RWPE1 (cell line): ENCODE data around the gene UBE2L6.
"Not testable (repeated sequence)": the region's sequence is repeated elsewhere in the genome, so short reads cannot be mapped to it uniquely, and the experiment has no call there.

ENCODE experiments used
- CTCF ChIA-PET: fragments of 350-600 bp; sonication (Branson Sonifier 250); formaldehyde crosslinking; extraction: SDS; loops from one replicate; lab custom pipeline; 2021; lab: Yijun Ruan, JAX
- POLR2A ChIA-PET: fragments of 400-600 bp; formaldehyde crosslinking; extraction: SDS; loops from one replicate; lab custom pipeline; 2020; ENCODE audit warnings: antibody characterized with exemption; ENCODE audit not compliant: low non-redundant PET; lab: Yijun Ruan, JAX
- DNase-seq: peaks from one replicate; pipeline ENCODE4 v3.0.0; 2012; ENCODE audit warnings: low spot score
- H3K27ac ChIP-seq: fragments of 450-650 bp; 2 replicates; pipeline ENCODE4 v1.5.1; 2017
- TF ChIP-seq, protein P1 (sequence below): fragments of 450-650 bp; conservative IDR thresholded peaks from 2 replicates; pipeline ENCODE4 v1.5.1; 2017; ENCODE audit warnings: low read depth, mild to moderate bottlenecking

The UBE2L6 gene

DNA sequence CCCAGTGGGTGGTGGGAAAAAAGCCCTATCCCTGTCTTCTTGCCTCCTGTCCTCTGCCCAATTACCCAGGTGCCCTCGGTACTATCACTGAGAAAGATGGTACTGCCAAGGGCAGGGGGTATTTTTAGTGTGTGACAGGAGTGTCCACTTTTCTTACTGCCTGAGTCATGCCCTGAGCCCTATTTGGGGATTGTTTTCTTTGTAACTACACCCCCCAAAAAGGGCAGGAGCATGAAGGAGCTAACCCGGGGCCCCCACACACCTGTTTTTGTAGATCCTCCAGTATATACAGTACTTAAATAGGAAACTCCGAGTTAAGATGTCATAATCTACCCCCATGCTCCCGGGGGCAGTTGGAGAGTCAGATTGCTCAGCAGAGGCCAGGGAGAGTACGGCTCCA, 26.3 kb downstream of the UBE2L6 start:
- no peak for DNase-seq
- no peak overlapping the region for H3K27ac ChIP-seq
- TF ChIP-seq, protein P1, sequence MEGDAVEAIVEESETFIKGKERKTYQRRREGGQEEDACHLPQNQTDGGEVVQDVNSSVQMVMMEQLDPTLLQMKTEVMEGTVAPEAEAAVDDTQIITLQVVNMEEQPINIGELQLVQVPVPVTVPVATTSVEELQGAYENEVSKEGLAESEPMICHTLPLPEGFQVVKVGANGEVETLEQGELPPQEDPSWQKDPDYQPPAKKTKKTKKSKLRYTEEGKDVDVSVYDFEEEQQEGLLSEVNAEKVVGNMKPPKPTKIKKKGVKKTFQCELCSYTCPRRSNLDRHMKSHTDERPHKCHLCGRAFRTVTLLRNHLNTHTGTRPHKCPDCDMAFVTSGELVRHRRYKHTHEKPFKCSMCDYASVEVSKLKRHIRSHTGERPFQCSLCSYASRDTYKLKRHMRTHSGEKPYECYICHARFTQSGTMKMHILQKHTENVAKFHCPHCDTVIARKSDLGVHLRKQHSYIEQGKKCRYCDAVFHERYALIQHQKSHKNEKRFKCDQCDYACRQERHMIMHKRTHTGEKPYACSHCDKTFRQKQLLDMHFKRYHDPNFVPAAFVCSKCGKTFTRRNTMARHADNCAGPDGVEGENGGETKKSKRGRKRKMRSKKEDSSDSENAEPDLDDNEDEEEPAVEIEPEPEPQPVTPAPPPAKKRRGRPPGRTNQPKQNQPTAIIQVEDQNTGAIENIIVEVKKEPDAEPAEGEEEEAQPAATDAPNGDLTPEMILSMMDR, result no peak
- CTCF ChIA-PET, result no interaction called here
- POLR2A ChIA-PET, result no interaction called here

DNA sequence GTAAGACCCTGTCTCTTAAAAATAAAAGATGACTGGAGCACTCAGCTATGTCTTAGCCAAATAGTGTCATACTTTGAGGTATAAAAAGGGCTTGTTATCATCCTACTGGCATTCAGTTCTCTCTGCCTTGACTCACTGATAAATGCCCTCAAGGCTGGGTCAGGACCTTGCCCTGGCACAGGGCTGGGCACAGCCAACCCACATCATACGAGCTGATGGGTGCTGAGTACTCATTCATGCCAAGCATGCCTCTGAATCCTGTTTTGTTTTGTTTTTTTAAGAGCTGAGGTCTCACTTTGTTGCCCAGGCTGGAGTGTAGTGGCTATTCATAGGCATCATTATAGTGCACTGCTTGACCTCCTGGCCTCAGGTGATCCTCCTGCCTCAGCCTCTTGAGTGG, 28.1 kb downstream of the UBE2L6 start:
- TF ChIP-seq, protein P1, result no peak
- no peak overlapping the region for H3K27ac ChIP-seq
- DNase-seq, result no peak
- ChIA-PET CTCF (no interaction called here), POLR2A (no interaction called here)

DNA sequence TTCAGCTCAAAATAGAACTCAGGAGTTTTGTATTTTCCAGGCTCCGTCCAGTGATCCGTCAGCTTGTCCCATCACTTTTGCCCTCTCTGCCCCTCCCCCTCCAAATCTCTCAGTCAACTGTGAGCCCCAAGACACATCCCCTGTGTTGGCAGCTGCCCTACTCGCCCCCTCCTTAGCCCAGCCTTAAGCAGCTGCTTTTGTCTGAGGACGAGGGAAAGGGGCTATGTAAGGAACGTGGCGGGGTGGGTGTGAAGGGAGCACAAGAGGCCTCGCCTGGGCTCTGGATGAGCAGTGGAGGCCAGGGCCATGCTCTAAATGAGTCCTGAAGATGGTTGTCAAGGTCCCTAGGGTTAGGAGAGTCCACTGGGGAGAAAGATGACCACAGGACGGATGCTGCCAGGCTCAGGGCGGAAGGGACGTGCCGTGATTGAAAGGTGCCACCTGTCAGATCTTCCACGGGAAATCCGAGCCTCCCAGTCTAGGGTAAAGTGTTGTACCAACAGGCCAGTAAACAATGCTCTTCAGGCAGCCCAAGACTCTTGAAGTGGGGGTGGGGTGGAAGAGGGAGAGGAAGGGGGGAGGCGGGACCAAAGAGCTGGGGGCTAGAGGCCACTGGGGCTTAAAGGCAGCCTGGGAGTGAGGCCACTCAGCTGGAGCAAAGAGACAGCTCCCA, 30.4 kb downstream of the UBE2L6 start, which contains the start of gene SMTNL1:
Gene SMTNL1 (plus strand): TSS at position 649 of the 673 bp plus-strand sequence. CDS start 5,048 bp downstream, outside the sequence.
- POLR2A ChIA-PET, result no interaction called here
- DNase-seq, result no peak
- H3K27ac ChIP-seq, result no peak within 1 kb of the TSS
- TF ChIP-seq, protein P1, result no peak
- CTCF ChIA-PET, result interaction anchor here (0.7 to 0.9 kb wide), 2 partner anchors 44 to 168 kb away, joined by 3 read pairs; no protein-coding TSS in a partner anchor

DNA sequence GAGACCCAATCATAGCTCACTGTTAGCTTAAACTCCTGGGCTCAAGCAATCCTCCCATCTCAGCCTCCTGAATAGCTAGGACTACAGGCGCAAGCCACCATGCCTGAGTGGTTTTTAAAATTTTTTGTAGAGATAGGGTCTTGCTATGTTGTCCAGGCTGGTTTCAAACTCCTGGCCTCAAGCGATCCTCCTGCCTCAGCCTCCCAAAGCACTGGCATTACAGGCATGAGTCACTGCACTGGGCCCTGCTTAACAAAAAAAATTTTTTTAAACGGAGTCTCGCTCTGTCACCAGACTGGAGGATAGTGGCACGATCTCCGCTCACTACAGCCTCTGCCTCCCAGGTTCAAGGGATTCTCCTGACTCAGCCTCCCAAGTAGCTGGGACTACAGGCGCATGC, 33.0 kb downstream of the UBE2L6 start:
- ChIA-PET POLR2A (interaction anchor here (0.6 kb wide), 1 partner anchor 110 kb away, joined by 3 read pairs; no protein-coding TSS in a partner anchor), CTCF (interaction anchor here (0.7 to 1.6 kb wide), 2 partner anchors 77 to 110 kb away, joined by 3 to 4 read pairs; no protein-coding TSS in a partner anchor)
- H3K27ac ChIP-seq, DNase-seq: not testable (repeated sequence)

DNA sequence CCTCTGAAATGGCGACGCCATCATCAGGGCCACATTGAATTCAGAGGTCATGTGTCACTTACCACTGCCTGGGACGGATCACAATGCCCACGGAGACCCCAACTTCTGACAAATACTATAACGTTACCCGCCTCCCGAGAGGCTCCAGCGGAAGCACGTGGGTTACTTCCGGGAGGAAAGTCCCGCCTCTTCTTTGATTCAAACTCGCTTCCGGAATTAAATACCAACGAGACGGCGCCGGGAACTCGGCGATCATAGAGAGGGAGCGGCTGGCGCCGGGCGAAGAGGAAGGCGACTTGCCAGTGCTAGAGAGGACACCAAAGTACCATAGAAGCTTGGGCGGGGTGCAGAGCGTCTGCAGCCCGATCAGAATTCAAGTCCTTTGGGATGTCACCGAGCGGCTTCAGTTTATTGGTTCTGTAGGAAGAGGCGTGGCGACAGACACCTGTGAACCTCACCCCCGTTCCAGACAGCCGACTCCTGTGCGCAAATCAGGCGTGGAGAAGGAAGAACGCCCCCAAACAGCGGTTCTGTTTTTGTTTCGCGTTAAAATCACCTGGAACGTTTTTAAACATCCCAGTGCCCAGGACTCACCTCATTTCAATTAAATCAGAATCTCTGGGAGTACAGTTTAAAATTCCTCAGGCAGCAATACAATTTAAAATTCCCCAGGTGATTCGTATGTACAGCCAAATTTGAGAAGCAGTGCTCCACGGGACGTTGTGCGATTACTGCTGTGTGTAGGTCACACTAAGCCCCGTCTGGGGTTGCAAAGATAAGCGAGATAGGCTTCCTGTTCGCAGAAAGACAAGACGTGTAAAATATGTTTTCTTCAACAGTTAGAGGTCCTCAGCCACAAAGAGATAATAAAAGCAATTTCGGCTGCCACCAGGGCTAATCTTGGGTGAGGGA, 36.6 kb downstream of the UBE2L6 start, which contains the start of gene TIMM10:
Gene TIMM10 (minus strand): TSS at position 159 of the 912 bp plus-strand sequence. CDS start 565 bp downstream, outside the sequence.
- CTCF ChIA-PET, result interaction anchor here (0.5 to 5.8 kb wide), 5 partner anchors 37 to 228 kb away, joined by 3 to 67 read pairs (median 5); partner anchors contain the start of gene RTN4RL2
- H3K27ac ChIP-seq, result peak within 1 kb of the TSS; percentile 66
- POLR2A ChIA-PET, result no interaction called here
- TF ChIP-seq, protein P1, result no peak
- DNase-seq, result peak; percentile 91

DNA sequence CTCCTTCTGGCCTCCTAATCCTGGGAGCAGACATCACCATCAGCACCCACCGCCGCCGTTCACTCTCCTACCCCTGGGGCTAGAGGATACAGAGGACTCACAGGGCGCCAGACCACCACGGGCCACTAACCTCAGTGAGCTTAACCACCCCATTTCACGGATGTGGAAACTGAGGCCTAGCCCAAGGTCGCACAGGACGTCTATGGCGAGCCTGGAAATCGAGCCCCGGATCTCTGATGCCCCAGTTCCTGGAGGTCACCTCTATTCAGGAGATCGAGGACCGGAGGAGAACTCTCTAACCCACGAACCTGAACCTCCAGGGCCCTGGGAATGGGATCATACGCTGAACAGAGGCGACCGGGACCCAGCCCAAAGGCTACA, 37.3 kb downstream of the UBE2L6 start:
- H3K27ac ChIP-seq, result peak overlapping the region; percentile 66
- no peak for DNase-seq
- TF ChIP-seq, protein P1, result no peak
- ChIA-PET CTCF (interaction anchor here (0.7 to 5.8 kb wide), 3 partner anchors 37 to 227 kb away, joined by 3 to 67 read pairs (median 5); partner anchors contain the start of gene RTN4RL2), POLR2A (no interaction called here)
